PC-9 (cell line): ENCODE measurements around the gene ZBTB7C.

Experiments used
- EZH2 ChIP-seq: fragments of 200-600 bp; sonication (generic); IDR thresholded peaks from 2 replicates; pipeline ENCODE4 v1.8.0; 2017; ENCODE audit warnings: antibody characterized with exemption, low read depth
- TF ChIP-seq, protein P1 (sequence below): fragments of 200-600 bp; sonication (generic); conservative IDR thresholded peaks from 2 replicates; pipeline ENCODE4 v1.6.1; 2017; ENCODE audit warnings: mixed run types, antibody characterized with exemption, mild to moderate bottlenecking, moderate library complexity

DNA sequence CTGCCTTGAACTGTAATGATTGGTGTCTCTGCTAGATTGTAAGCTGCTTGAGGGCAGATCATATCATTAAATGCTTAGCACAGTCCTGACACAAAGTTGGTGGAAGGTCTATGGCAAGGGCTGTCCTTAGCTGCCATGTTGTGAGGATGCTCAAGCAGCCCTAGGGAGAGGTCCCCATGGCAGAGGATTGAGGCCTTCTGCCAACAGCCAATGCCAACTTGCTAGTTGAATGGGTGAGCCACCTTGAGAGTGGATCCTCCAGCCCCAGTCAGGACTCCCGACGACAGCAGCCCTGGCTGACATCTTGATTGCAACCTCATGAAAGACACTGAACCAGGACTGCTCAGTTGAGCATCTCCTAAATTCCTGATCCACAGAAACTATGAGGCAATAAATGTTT, 363.4 kb downstream of the ZBTB7C start:
- TF ChIP-seq, protein P1, sequence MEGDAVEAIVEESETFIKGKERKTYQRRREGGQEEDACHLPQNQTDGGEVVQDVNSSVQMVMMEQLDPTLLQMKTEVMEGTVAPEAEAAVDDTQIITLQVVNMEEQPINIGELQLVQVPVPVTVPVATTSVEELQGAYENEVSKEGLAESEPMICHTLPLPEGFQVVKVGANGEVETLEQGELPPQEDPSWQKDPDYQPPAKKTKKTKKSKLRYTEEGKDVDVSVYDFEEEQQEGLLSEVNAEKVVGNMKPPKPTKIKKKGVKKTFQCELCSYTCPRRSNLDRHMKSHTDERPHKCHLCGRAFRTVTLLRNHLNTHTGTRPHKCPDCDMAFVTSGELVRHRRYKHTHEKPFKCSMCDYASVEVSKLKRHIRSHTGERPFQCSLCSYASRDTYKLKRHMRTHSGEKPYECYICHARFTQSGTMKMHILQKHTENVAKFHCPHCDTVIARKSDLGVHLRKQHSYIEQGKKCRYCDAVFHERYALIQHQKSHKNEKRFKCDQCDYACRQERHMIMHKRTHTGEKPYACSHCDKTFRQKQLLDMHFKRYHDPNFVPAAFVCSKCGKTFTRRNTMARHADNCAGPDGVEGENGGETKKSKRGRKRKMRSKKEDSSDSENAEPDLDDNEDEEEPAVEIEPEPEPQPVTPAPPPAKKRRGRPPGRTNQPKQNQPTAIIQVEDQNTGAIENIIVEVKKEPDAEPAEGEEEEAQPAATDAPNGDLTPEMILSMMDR: no peak
- no peak for TF ChIP-seq EZH2
